ENCODE results near the gene SP2. TPM values are rescaled to one million over a fixed set of nuclear protein-coding genes. Genes with fewer than 3 reads are reported as not detected.

Gene SP2
- total RNA-seq, 1 experiment from 2014 or later, result 22.2 TPM

DNA sequence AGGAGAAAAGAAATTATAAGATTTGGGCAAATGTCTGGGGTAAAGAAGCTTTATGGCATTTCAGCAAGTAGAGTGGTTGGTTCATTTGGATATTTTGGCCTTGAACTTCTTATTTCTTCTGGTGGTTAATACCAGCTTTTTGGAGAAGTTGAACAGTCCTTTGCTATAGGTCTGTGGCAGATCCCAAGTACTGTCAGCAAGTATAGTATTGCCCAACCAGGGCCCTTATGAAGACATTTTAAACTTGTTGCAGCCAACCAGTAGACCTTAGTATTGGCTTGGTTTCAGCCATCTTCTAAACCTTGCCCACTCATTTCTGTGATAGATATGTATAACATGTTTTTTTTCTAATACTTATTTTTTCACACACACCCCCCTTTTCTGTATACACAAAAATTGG, 2.2 kb downstream of the SP2 start:
- H2AFZ ChIP-seq (ENCODE audit: low read depth, low read length, poor library complexity, severe bottlenecking), result no peak overlapping the region
- H3K9ac ChIP-seq (ENCODE audit: low read length), result no peak overlapping the region
- H3K9me2 ChIP-seq (ENCODE audit: insufficient read depth), result no peaks in the 10 kb centered on the region
- H3K36me3 ChIP-seq (ENCODE audit: control insufficient read depth in 1 of 2, insufficient read depth in 2 of 2, low read length in 2 of 2), result peaks cover 0 to 7% of the 10 kb centered on the region in 2 experiments; a peak in 1 of 4 replicates
- ATAC-seq (no peak), DNase-seq (ENCODE audit: low read depth, low spot score) (no peak)
- ChIA-PET RAD21 (ENCODE audit: low non-redundant PET in 1 of 2, low total read pairs in 2 of 2, uncharacterized antibody in 2 of 2, unreplicated experiment in 2 of 2) (no interaction called here), POLR2A (no interaction called here), CTCF (interaction anchor here (1.2 kb wide), 1 partner anchor 8 kb away, joined by 4 read pairs; no protein-coding TSS in a partner anchor)
- no peak overlapping the region for H3K4me3 ChIP-seq (replicated peaks in 1 of 2; ENCODE audit: low read depth in 1 of 2, low read length in 2 of 2)
- intact Hi-C loops (cut with micrococcal nuclease), result loop anchor here (10.0 kb wide), 1 partner anchor 243 kb away; no protein-coding TSS in a partner anchor
- H3K27ac ChIP-seq (ENCODE audit: low read depth, low read length), result no peak overlapping the region
- no TSS peak for BruUV-seq (replicated peaks)
- TF ChIP-seq ZFX (IDR thresholded peaks at IDR 0.05), result no peak
- no peak for TF ChIP-seq SIN3A (IDR thresholded peaks at IDR 0.05; ENCODE audit: low read depth)
- no peak for TF ChIP-seq POLR2AphosphoS5 (IDR thresholded peaks at IDR 0.05; ENCODE audit: low read depth, low read length)
- no peak for TF ChIP-seq FOSL1 (IDR thresholded peaks at IDR 0.05; ENCODE audit: low read depth)
- TF ChIP-seq TCF7L2 (IDR thresholded peaks at IDR 0.05; ENCODE audit: borderline replicate concordance, extremely low read depth, insufficient read depth, insufficient read length), result no peak
- TF ChIP-seq ELF1 (IDR thresholded peaks at IDR 0.05; ENCODE audit: borderline replicate concordance, low read depth), result no peak
- TF ChIP-seq CBX3 (IDR thresholded peaks at IDR 0.05; ENCODE audit: low read depth), result no peak
- no peak for TF ChIP-seq RAD21 (IDR thresholded peaks at IDR 0.05; ENCODE audit: low read depth)
- no peak for TF ChIP-seq YY1 (IDR thresholded peaks at IDR 0.05; ENCODE audit: extremely low read depth, insufficient replicate concordance, low read depth, low read length)
- no peak for TF ChIP-seq EGR1 (IDR thresholded peaks at IDR 0.05; ENCODE audit: low read depth)
- TF ChIP-seq CEBPB (IDR thresholded peaks at IDR 0.05; ENCODE audit: low read depth), result no peak
- no peak for TF ChIP-seq SRF (IDR thresholded peaks at IDR 0.05; ENCODE audit: low read depth)
- TF ChIP-seq POLR2A (IDR thresholded peaks at IDR 0.05; ENCODE audit: borderline replicate concordance, extremely low read depth, insufficient read depth, insufficient read length), result no peak
- TF ChIP-seq SP1 (IDR thresholded peaks at IDR 0.05; ENCODE audit: low read depth), result no peak
- no peak for TF ChIP-seq ZNF274 (IDR thresholded peaks at IDR 0.05; ENCODE audit: low read depth, low read length)
- TF ChIP-seq, protein P1, sequence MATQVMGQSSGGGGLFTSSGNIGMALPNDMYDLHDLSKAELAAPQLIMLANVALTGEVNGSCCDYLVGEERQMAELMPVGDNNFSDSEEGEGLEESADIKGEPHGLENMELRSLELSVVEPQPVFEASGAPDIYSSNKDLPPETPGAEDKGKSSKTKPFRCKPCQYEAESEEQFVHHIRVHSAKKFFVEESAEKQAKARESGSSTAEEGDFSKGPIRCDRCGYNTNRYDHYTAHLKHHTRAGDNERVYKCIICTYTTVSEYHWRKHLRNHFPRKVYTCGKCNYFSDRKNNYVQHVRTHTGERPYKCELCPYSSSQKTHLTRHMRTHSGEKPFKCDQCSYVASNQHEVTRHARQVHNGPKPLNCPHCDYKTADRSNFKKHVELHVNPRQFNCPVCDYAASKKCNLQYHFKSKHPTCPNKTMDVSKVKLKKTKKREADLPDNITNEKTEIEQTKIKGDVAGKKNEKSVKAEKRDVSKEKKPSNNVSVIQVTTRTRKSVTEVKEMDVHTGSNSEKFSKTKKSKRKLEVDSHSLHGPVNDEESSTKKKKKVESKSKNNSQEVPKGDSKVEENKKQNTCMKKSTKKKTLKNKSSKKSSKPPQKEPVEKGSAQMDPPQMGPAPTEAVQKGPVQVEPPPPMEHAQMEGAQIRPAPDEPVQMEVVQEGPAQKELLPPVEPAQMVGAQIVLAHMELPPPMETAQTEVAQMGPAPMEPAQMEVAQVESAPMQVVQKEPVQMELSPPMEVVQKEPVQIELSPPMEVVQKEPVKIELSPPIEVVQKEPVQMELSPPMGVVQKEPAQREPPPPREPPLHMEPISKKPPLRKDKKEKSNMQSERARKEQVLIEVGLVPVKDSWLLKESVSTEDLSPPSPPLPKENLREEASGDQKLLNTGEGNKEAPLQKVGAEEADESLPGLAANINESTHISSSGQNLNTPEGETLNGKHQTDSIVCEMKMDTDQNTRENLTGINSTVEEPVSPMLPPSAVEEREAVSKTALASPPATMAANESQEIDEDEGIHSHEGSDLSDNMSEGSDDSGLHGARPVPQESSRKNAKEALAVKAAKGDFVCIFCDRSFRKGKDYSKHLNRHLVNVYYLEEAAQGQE (IDR thresholded peaks at IDR 0.05; ENCODE audit: low read depth), result no peak
- TF ChIP-seq, protein P2, sequence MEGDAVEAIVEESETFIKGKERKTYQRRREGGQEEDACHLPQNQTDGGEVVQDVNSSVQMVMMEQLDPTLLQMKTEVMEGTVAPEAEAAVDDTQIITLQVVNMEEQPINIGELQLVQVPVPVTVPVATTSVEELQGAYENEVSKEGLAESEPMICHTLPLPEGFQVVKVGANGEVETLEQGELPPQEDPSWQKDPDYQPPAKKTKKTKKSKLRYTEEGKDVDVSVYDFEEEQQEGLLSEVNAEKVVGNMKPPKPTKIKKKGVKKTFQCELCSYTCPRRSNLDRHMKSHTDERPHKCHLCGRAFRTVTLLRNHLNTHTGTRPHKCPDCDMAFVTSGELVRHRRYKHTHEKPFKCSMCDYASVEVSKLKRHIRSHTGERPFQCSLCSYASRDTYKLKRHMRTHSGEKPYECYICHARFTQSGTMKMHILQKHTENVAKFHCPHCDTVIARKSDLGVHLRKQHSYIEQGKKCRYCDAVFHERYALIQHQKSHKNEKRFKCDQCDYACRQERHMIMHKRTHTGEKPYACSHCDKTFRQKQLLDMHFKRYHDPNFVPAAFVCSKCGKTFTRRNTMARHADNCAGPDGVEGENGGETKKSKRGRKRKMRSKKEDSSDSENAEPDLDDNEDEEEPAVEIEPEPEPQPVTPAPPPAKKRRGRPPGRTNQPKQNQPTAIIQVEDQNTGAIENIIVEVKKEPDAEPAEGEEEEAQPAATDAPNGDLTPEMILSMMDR (IDR thresholded peaks at IDR 0.05 in 2 of 3, conservative IDR thresholded peaks at IDR 0.05 in 1 of 3; ENCODE audit: borderline replicate concordance in 1 of 3, insufficient read depth in 1 of 3, low read depth in 2 of 3, low read length in 2 of 3), result no peak
- no peak for TF ChIP-seq JUND (IDR thresholded peaks at IDR 0.05)
- TF ChIP-seq, protein P3, sequence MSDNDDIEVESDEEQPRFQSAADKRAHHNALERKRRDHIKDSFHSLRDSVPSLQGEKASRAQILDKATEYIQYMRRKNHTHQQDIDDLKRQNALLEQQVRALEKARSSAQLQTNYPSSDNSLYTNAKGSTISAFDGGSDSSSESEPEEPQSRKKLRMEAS (IDR thresholded peaks at IDR 0.05), result no peak
- no peak for TF ChIP-seq EZH2phosphoT487 (IDR thresholded peaks at IDR 0.05; ENCODE audit: borderline replicate concordance)
- no peaks in the 10 kb centered on the region for H3K27me3 ChIP-seq (ENCODE audit: insufficient read depth, low read length)
- no peaks in the 10 kb centered on the region for H3K9me3 ChIP-seq (ENCODE audit: control insufficient read depth in 1 of 2, insufficient read depth in 1 of 2, low read depth in 1 of 2, low read length in 2 of 2)
- H3K79me2 ChIP-seq (ENCODE audit: insufficient read depth, low read length), result peaks cover 19% of the 10 kb centered on the region
- no peak overlapping the region for H3K4me2 ChIP-seq (ENCODE audit: low read length)
- H3K4me1 ChIP-seq (ENCODE audit: control insufficient read depth in 1 of 2, insufficient read depth in 2 of 2, low read length in 2 of 2), result peaks cover 4 to 28% of the 10 kb centered on the region in 2 experiments; a peak in 3 of 4 replicates
- H4K20me1 ChIP-seq (ENCODE audit: insufficient read depth), result no peaks in the 10 kb centered on the region
